Fibroblast of mammary gland (primary cell): ENCODE data around the gene BICDL1.
"Not testable (repeated sequence)": the region's sequence is repeated elsewhere in the genome, so short reads cannot be mapped to it uniquely, and the experiment has no call there.

Source experiments
- DNase-seq: peaks from one replicate; pipeline ENCODE4 v3.0.0-alpha.2; 2010; ENCODE audit warnings: low read depth
- H3K4me3 ChIP-seq: 2 replicates; pipeline ENCODE4 v1.5.1; 2011; ENCODE audit warnings: low read depth, mild to moderate bottlenecking, low read length, moderate library complexity; ENCODE audit not compliant: control insufficient read depth
- TF ChIP-seq, protein P1 (sequence below): conservative IDR thresholded peaks from 2 replicates; pipeline ENCODE4 v1.5.1; 2011; ENCODE audit warnings: low read depth, low read length, inconsistent platforms; ENCODE audit not compliant: control insufficient read depth, insufficient read depth

Gene BICDL1

GRCh38 chr12:120032242-120032641, 43.2 kb downstream of the BICDL1 start:
- TF ChIP-seq, protein P1, sequence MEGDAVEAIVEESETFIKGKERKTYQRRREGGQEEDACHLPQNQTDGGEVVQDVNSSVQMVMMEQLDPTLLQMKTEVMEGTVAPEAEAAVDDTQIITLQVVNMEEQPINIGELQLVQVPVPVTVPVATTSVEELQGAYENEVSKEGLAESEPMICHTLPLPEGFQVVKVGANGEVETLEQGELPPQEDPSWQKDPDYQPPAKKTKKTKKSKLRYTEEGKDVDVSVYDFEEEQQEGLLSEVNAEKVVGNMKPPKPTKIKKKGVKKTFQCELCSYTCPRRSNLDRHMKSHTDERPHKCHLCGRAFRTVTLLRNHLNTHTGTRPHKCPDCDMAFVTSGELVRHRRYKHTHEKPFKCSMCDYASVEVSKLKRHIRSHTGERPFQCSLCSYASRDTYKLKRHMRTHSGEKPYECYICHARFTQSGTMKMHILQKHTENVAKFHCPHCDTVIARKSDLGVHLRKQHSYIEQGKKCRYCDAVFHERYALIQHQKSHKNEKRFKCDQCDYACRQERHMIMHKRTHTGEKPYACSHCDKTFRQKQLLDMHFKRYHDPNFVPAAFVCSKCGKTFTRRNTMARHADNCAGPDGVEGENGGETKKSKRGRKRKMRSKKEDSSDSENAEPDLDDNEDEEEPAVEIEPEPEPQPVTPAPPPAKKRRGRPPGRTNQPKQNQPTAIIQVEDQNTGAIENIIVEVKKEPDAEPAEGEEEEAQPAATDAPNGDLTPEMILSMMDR: no peak

DNA sequence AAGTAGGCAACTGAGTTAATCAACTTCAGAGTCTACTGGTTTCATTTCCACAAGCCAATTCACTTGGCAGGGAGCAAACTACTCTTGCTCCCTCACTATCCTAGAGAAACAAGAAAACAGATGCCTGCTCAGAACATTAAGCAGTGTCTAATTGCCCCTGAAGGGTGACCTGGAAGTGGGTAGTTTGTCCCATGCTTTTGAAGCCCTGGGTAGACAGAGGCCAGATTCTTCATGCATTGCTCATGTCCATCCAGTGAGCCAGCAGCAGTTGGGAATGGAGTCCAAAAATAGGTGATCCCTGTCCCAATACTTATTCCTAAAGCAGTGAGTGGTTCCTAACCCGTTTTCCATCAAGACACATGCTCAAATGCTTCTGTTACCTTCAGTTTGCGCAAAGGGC, 48.8 kb downstream of the BICDL1 start:
- H3K4me3 ChIP-seq: no peak overlapping the region
- DNase-seq: no peak
- TF ChIP-seq, protein P1: no peak

More at GRCh38 chr12:120032242-120032641, 43.2 kb downstream of the BICDL1 start:
- no peak for DNase-seq
- H3K4me3 ChIP-seq: no peak overlapping the region

DNA sequence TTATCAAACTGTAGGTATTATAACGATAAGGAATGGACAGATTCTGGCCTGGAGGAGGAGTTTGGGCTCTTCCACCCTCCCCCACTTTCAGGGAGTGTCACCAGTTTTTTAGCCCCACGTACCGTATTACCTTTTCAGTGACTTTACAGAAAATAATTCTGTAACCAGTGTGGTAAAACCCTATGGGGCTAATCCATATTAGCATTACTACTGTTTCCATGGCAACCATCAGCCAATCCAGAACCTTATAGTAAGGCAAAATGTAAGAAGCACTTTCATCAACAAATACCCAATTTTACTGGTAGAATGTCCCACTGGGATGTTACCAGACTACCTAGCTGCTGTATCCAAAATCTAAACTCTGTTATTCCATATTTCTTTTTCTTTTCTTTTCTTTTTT, 50.7 kb downstream of the BICDL1 start:
- TF ChIP-seq, protein P1: no peak
- no peak for DNase-seq
- H3K4me3 ChIP-seq: no peak overlapping the region

DNA sequence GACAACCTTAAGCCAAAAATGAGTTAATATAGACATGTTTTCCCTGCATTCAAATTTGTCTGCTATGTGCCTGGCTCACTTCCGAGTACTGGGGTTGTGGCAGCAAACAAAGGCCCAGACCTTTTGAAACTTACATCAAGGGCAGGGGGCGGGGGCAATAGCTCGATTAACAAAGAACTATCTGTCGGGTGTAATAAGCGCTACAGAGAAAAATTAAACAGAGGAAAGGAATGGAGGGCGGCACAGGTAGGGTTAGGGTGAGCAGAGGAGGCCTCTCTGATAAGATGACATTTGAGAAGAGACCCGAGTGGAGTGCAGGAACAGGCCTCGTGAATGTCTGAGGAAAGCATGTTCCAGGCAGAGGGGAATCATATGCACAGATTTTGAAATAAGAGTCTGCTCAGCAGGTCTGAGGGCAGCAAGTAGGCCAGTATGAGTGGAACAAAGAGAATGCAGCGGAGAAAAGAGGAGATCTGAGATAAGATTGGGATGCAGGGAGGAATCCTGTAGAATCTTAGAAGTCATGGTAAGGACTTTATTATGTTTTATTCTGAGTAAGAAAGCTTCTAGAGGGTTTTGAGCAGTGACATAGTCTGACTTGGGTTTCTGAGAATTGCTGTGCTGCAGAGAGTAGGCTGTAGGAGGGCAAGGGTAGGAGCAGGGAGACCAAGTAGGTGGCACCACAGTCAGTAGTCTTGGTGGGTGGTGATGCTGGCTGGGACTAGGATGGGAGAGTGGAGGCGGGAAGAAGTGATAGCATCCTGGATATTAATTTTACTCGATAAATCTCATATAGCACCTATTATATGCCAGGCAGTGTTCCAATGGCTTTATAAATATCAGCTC, 52.6 kb downstream of the BICDL1 start:
- DNase-seq: no peak
- H3K4me3 ChIP-seq: no peak overlapping the region
- TF ChIP-seq, protein P1: no peak

- DNase-seq, H3K4me3 ChIP-seq: not testable (repeated sequence)
Measured at GRCh38 chr12:120045367-120045766, 56.3 kb downstream of the BICDL1 start.

GRCh38 chr12:120047072-120047471, 58.0 kb downstream of the BICDL1 start:
- TF ChIP-seq, protein P1: no peak
- no peak overlapping the region for H3K4me3 ChIP-seq
- no peak for DNase-seq

DNA sequence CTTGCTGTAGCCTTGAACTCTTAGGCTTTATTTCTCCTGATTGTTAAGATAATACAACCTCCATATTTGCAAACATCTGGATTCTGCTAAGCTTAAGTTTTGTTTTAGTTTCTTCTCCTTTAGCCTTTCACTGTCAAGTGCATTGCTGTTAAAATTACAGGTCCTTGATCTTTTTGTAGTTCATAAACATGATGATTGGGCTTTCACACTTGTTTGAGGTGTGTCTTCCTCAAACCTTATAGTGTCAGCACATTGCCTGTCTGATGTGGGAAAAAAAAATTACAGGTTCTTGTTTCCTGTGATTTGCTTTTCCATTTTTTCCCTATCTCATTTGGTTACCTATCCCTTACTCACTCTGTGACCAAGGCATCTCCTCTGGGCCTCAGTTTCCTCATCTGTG, 59.2 kb downstream of the BICDL1 start:
- no peak for DNase-seq
- TF ChIP-seq, protein P1: no peak
- no peak overlapping the region for H3K4me3 ChIP-seq
